Naive B cell (primary cell): ENCODE measurements around the gene PMS2. TPM values are rescaled to one million over a fixed set of nuclear protein-coding genes. Genes with fewer than 3 reads are reported as not detected.
"Not testable (repeated sequence)": the region's sequence is repeated elsewhere in the genome, so short reads cannot be mapped to it uniquely, and the experiment has no call there.

Experiments used
- ATAC-seq, 2 donors: fragments of 150-1000 bp; cut with Tn5 transposase; 2 replicates each; pipeline ENCODE4 v1.10.0; 2021; ENCODE audit warnings: low read depth in 2 of 2, mild to moderate bottlenecking in 2 of 2, moderate library complexity in 2 of 2
- DNase-seq: peaks from one replicate; pipeline ENCODE4 v3.0.0; 2022
- H3K27ac Mint-ChIP-seq, 6 donors: one replicate each; pipeline ENCODE4 v1.8.0; 2020 to 2022; ENCODE audit warnings: mild to moderate bottlenecking in 6 of 6, mixed read lengths in 6 of 6, moderate library complexity in 5 of 6, inconsistent platforms in 2 of 6
- H3K27me3 Mint-ChIP-seq, 3 donors: one replicate each; pipeline ENCODE4 v1.8.0; 2021 to 2022; ENCODE audit warnings: mixed read lengths in 3 of 3, mild to moderate bottlenecking in 1 of 3
- H3K36me3 Mint-ChIP-seq, 2 donors: one replicate each; pipeline ENCODE4 v1.8.0; 2020 to 2022; ENCODE audit warnings: mixed read lengths in 2 of 2, inconsistent platforms in 1 of 2, mild to moderate bottlenecking in 1 of 2
- H3K4me1 Mint-ChIP-seq, 3 donors: one replicate each; pipeline ENCODE4 v1.8.0; 2020 to 2022; ENCODE audit warnings: mixed read lengths in 3 of 3, inconsistent platforms in 1 of 3, mild to moderate bottlenecking in 1 of 3, moderate library complexity in 1 of 3
- H3K4me3 Mint-ChIP-seq, 8 donors: one replicate each; pipeline ENCODE4 v1.8.0; 2020 to 2022; ENCODE audit warnings: mild to moderate bottlenecking in 8 of 8, mixed read lengths in 8 of 8, moderate library complexity in 8 of 8, inconsistent platforms in 2 of 8
- H3K9me3 Mint-ChIP-seq, 7 donors: one replicate each; pipeline ENCODE4 v1.8.0; 2020 to 2022; ENCODE audit warnings: mixed read lengths in 7 of 7, mild to moderate bottlenecking in 5 of 7, inconsistent platforms in 2 of 7, moderate library complexity in 1 of 7
- polyA plus RNA-seq, 6 donors: library from polyadenylated mRNA; unstranded; fragments of 300-500 nt; fragmentation: Illumina TruSeq; gene quantifications; one replicate each; pipeline ENCODE4 v1.2.3, GENCODE V29; 2021; ENCODE audit warnings: low read depth in 6 of 6

PMS2 gene
- polyA plus RNA-seq, 6 donors from 2014 or later = 2.9 to 12.9 (median 10.1) TPM

DNA sequence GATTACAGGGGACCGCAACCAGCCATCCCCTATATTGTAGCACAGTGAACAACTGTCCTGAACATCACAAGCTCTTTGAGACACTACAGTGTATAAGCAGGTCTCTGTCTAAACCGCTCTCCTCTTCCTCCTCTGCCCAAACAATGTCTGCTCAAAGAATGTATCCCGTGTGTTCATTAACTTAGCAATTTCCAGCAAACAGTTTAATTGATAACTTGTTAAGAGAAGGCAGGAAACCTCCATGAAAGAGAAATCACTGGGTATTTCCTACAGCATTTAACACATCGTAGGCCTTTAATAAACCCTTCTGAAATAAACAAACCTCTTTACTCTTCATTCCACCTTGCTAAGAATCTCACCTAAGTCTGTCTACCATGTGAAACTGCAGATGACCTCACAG is 1.5 kb downstream of the PMS2 start:
- Mint-ChIP-seq H3K27me3 (no peaks in the 10 kb centered on the region), H3K9me3 (no peaks in the 10 kb centered on the region), H3K36me3 (no peaks in the 10 kb centered on the region), H3K4me1 (peaks cover 13 to 25% (median 16%) of the 10 kb centered on the region in 3 donors), H3K4me3 (peak overlapping the region; percentile 16 to 97 (median 56)), H3K27ac (peak overlapping the region in 4 of 6 donors; percentile 4 to 24 (median 20))
- ATAC-seq (no peak), DNase-seq (no peak)

DNA sequence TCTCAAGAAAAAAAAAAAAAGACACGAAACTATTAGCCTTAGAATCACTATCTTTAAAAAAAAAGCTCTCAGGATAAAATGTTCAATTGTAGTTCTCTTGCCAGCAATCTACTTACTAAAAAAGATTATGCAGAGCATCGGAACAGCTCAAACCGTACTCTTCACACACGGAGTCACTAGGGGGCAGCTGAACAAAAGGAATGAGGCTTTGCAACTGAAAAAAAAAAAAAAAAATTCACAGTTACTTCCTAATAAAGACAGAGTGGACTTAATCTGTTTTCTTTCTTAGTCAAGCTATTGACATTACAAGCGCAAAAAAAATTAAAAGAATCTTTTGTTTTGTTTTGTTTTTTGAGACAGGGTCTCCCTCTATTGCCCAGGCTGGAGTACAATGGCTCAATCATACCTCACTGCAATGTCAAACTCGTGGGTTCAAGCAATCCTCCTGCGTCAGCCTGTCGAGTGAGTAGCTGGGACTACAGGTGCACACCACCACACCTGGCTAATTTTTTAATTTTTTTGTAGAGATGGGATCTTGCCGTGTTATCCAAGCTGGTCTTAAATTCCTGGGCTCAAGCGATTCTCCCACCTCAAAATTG is 11.5 kb downstream of the PMS2 start:
- no peak overlapping the region for H3K4me3 Mint-ChIP-seq
- peak; percentile 55 for DNase-seq
- H3K27me3 Mint-ChIP-seq = no peaks in the 10 kb centered on the region
- H3K36me3 Mint-ChIP-seq = peaks cover 7 to 18% of the 10 kb centered on the region in 2 donors
- ATAC-seq = peak; percentile 68 to 84
- H3K9me3 Mint-ChIP-seq = no peaks in the 10 kb centered on the region
- peak overlapping the region in 2 of 6 donors; percentile 15 for H3K27ac Mint-ChIP-seq
- peaks cover 0 to 3% (median 1%) of the 10 kb centered on the region in 3 donors for H3K4me1 Mint-ChIP-seq

DNA sequence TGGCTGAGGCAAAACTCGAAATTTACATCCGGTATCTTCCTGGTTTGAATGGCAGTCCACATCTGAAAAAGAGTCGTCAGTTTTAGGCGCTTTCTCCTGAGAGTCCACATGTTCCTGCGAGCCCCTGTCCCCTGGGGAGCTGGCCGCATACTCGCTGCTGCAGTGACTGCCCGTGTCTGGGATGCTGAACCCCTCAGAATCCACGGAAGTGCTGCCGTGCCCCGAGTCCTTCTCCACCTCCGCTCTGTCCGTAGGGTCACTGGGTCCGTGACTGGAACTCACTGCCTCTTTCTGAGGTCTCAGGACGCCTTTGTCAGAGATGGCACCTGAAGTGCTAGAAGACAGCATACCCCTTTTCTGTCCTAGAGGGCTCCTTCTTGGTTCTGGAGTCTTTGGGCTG is 21.8 kb downstream of the PMS2 start:
- H3K27ac Mint-ChIP-seq = not testable (repeated sequence)

DNA sequence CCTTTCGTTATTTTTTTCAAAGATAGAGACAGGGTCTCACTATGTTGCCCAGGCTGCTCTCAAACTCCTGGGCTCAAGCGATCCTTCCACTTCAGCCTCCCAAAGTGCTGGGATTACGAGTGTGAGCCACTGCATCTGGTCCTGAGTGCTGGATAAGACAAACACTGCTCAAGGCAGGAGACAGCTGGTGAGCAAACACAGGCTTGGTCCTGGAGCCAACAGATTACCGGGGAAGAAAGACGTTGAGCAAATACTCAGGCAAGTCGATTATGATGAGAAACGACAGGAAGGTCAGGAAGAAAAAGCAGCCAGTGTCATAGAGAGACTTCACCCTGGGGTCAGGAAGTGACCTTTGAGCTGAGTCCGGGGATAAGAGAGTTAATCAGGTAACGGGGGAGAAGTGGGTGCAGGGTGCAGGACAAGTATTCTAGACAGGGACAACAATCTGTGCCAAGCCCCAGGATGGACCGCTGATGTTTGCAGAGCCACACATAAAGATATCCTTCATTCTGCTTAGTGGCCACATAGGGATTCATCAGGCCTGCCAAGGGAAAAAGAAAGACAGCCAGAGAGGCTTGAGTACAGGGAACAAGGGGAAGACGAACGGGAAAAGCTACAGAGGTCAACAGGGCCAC is 29.1 kb downstream of the PMS2 start:
- DNase-seq, H3K36me3 Mint-ChIP-seq, H3K4me1 Mint-ChIP-seq, H3K4me3 Mint-ChIP-seq, ATAC-seq, H3K9me3 Mint-ChIP-seq, H3K27me3 Mint-ChIP-seq: not testable (repeated sequence)
- peak overlapping the region in 1 of 6 donors; percentile 11 for H3K27ac Mint-ChIP-seq

More for the DNA sequence above, 21.8 kb downstream of the PMS2 start:
- not testable (repeated sequence) for H3K4me3 Mint-ChIP-seq, DNase-seq, H3K9me3 Mint-ChIP-seq, ATAC-seq, H3K27me3 Mint-ChIP-seq, H3K36me3 Mint-ChIP-seq, H3K4me1 Mint-ChIP-seq

DNA sequence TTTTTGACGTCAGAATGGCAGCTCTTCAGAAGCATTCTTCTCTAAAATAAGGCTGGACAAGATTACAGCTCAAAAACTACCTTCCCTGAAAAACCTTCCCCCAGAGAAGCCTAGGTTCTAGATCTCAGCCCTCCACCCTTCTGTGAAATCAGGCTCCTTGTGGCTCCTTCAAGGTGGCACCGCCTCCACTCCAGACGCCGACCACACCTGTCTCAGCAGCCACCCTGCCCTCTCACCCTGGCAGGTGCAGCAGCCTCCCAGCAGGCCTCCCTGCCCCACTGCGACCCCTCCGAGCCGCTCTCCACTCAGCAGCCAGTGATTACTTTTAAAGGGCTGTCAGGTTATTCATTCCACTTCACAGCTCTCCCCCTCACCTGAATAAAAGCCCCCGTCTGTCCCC is 35.3 kb downstream of the PMS2 start:
- not testable (repeated sequence) for H3K9me3 Mint-ChIP-seq, H3K27me3 Mint-ChIP-seq, H3K4me1 Mint-ChIP-seq, H3K36me3 Mint-ChIP-seq, H3K4me3 Mint-ChIP-seq, ATAC-seq, DNase-seq, H3K27ac Mint-ChIP-seq

DNA sequence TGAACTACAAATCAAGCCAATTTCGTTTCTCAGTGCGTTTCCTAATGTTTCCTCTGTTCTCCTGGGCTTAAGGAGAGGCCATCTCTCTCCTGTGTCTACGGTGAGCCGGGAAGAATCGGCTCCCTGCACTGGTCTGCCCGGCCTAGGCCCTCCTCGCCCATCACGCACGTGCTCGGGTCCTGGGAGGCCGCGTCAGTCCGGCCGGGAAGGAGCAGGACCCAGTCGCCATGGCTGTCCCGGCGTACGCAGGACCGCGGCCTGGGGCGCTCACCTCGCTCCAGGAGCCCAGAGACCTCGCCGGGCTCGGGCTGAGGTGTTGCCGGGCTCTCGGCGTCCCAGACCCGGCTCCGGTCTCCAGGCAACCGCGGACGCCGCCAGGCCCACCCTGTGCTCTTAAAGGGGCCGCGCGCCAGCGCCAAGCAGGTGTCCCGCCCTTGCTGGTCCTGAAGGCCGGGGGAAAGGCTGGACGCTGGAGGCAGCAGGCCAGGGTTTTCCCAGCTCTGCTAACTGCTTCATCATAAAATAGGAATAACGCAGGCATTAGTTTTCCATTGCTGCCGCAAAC is 38.4 kb downstream of the PMS2 start, which contains the start of gene RSPH10B:
Gene RSPH10B (minus strand): TSS at position 343 of the 565 bp plus-strand sequence. CDS start 3,573 bp downstream, outside the sequence.
- not testable (repeated sequence) for H3K4me1 Mint-ChIP-seq, H3K4me3 Mint-ChIP-seq, H3K27ac Mint-ChIP-seq, ATAC-seq, H3K9me3 Mint-ChIP-seq, H3K27me3 Mint-ChIP-seq, DNase-seq, H3K36me3 Mint-ChIP-seq

DNA sequence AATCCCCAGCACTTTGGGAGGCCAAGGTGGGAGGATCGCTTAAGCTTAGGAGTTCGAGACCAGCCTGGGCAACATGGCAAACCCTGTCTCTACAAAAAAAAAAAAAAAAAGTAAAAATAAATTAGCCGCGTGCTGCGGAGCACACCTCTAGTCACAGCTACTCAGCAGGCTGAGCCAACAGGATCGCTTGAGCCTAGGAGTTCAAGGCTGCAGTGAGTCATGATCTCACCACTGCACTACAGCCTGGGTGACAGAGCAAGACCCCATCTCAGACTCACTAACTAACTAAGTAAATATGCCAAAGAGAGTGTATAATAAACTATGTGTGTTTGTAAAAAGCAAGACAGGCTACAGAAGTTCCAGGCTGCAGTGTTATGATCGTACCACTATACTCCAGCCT is 45.0 kb downstream of the PMS2 start:
- not testable (repeated sequence) for H3K4me1 Mint-ChIP-seq, H3K27me3 Mint-ChIP-seq, ATAC-seq, H3K9me3 Mint-ChIP-seq, DNase-seq, H3K4me3 Mint-ChIP-seq, H3K27ac Mint-ChIP-seq, H3K36me3 Mint-ChIP-seq

DNA sequence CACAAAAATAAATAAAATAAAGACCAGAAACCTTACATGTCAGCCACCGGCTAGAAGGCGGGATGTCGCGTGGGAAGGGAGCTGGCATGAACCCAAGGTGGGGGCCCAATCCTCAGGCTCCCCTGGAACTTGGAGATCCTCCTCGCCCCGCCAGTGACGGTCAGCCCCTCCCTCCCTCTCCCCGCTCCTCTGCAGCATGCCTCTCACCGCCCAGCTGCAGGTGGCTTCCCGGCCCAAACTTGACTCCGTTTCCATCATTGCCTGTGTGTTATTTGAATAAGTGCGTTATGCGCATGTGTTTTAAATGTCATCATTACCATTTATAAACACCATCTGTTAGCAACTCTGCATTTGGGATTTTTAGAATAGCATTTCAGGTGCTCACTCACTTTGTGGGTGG is 45.6 kb downstream of the PMS2 start:
- H3K27ac Mint-ChIP-seq, DNase-seq, H3K36me3 Mint-ChIP-seq, H3K4me1 Mint-ChIP-seq, H3K27me3 Mint-ChIP-seq, H3K9me3 Mint-ChIP-seq, ATAC-seq, H3K4me3 Mint-ChIP-seq: not testable (repeated sequence)

DNA sequence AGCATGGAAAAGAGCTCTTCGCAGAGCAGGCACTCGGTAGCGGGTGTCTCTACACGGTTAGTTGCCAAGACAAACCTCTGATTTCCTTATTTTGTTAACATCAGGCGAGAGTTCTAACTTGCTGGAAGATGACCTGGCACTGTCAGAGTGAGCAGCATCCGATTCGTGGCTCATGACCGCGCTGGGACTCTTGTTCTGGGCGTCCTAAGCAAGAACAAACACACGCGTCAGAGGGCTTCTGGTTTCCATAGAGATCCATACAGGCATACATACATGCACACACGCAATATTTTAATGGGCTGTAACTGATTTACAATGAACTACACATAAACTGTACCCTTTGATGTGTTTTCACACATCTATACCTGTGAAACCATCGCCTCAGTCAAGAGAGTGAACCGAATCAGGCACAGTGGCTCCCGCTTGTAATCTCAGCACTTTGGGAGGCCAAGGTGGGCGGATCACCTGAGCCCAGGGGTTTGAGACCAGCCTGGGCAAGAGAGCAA is 73.9 kb downstream of the PMS2 start:
- H3K4me3 Mint-ChIP-seq, DNase-seq, H3K9me3 Mint-ChIP-seq, H3K36me3 Mint-ChIP-seq, H3K27ac Mint-ChIP-seq, ATAC-seq, H3K27me3 Mint-ChIP-seq, H3K4me1 Mint-ChIP-seq: not testable (repeated sequence)

DNA sequence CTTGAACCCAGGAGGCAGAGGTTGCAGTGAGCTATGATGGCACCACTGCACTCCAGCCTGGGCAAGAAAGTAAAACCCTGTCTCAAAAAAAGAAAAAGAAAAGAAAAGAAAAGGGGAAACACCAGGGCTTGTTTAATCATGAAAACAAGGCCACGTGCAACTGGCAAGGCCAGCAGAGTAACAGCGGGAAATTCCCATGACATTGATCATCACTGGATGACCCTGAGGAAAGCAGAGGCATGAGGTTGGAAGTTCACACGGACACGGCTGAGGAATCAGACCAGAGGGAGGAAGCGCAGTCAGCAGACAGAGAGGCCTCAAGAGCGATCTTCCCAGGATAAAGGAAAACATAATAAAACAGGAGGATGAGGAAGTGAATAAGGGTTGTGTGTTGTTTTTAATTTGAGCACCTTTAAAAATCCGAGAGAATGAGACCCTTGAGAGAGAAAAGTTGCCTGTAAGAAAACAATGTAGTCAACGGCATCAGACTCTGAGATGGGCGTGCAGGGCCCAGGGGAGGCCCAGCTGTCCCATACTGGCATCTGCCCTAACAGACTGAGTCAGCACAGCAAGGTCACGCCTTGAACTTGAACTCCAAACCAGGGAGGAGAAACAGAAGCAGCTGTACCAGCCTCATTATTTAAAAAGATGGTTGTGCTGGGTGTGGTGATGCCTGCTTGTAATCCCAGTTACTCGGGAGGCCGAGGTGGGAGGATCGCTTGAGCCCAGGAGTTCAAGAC is 76.8 kb downstream of the PMS2 start:
- H3K27me3 Mint-ChIP-seq, H3K4me3 Mint-ChIP-seq, H3K9me3 Mint-ChIP-seq, DNase-seq, ATAC-seq, H3K36me3 Mint-ChIP-seq, H3K4me1 Mint-ChIP-seq: not testable (repeated sequence)
- peak overlapping the region in 1 of 6 donors; percentile 29 for H3K27ac Mint-ChIP-seq

DNA sequence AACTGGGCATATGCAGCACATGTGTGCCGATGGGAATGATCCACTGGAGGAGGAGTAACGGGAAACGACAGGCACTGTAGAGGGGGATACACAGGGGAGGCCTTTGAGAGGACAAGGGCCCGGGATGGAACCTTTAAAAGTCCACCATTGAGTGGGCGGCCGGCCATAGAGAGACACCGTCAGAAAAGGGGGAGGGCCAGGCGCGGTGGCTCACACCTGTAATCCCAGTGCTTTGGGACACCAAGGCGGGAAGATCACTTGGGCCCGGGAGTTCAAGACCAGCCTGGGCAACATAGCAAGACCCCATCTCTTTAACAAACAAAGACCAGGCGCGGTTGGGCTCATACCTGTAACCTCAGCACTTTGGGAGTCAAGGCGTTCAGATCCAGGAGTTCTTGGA is 77.6 kb downstream of the PMS2 start:
- H3K4me1 Mint-ChIP-seq, H3K36me3 Mint-ChIP-seq, H3K4me3 Mint-ChIP-seq, H3K27me3 Mint-ChIP-seq, DNase-seq, ATAC-seq, H3K27ac Mint-ChIP-seq, H3K9me3 Mint-ChIP-seq: not testable (repeated sequence)

DNA sequence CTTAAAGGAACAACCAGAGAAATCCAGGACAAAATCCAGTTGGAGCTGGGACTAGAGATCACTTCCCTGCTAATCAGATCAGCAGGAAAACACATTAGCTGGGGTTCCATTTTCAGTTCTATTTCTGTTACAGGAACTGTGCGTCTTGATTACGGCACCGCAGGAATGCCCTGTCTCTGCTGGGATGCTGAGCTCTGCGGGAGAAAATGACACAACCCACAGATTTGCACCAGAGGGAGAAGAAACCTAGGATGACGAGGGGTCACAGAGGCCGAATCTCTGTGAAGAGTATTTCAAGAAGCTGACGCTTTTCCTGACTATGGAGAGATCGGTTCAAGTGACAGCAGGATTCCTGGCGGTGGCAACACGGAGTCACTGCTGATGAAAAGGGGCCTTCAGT is 78.6 kb downstream of the PMS2 start:
- H3K9me3 Mint-ChIP-seq, H3K4me1 Mint-ChIP-seq, DNase-seq, H3K27ac Mint-ChIP-seq, H3K36me3 Mint-ChIP-seq, H3K4me3 Mint-ChIP-seq, ATAC-seq, H3K27me3 Mint-ChIP-seq: not testable (repeated sequence)

DNA sequence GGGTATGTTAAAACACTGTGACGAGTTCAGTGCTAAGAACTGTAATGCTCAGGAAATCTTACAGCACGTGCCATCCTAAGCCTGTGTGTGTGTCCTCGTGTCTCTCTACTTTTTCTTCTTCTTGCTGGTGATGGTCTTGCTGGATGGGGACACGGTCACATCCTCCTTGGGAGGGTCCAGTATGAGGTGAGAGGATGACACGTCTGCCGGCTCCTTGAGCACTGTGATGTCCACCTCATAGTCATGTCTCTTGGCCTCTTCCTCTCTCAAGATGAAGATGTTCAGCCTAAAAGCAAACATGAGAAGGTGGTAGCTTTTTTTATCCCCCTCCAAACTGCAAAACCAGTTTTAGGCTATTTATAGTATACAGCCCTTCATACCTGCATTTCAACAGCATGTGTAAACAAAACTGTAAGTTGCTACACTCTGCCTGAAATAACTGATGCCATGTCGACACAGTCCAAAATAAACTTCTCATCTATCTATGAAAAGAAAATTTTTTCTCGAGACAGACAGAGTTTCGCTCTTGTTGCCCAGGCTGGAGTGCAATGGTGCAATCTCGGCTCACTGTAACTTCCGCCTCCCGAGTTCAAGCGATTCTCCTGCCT is 82.5 kb downstream of the PMS2 start:
- not testable (repeated sequence) for H3K4me1 Mint-ChIP-seq, DNase-seq, ATAC-seq, H3K4me3 Mint-ChIP-seq, H3K27me3 Mint-ChIP-seq, H3K9me3 Mint-ChIP-seq, H3K27ac Mint-ChIP-seq, H3K36me3 Mint-ChIP-seq
